Measurements from ENCODE around the gene TPK1. TPM values are rescaled to one million over a fixed set of nuclear protein-coding genes. Genes with fewer than 3 reads are reported as not detected.

The TPK1 gene
- polyA plus RNA-seq, 1 donor, result 5.4 TPM

- Histone ChIP-seq H3K36me3 (ENCODE audit: control insufficient read depth, insufficient read depth, low read length) (no peaks in the 10 kb centered on the region), H3K27me3 (ENCODE audit: control insufficient read depth, insufficient read depth, low read length) (no peaks in the 10 kb centered on the region), H3K4me3 (ENCODE audit: low read length) (no peak overlapping the region), H3K27ac (ENCODE audit: low read length) (no peak overlapping the region), H3K9me3 (ENCODE audit: control insufficient read depth, low read depth, low read length) (peaks cover 7% of the 10 kb centered on the region), H3K4me1 (ENCODE audit: control insufficient read depth, insufficient read depth, low read length) (peaks cover 4% of the 10 kb centered on the region)
- DNase-seq, result no peak
Observed at GRCh38 chr7:144826208-144826607, 9.6 kb downstream of the TPK1 start.

GRCh38 chr7:144824360-144824759 is 11.5 kb downstream of the TPK1 start:
- no peak for DNase-seq
- Histone ChIP-seq H3K27ac (ENCODE audit: low read length) (no peak overlapping the region), H3K9me3 (ENCODE audit: control insufficient read depth, low read depth, low read length) (no peaks in the 10 kb centered on the region), H3K27me3 (ENCODE audit: control insufficient read depth, insufficient read depth, low read length) (no peaks in the 10 kb centered on the region), H3K36me3 (ENCODE audit: control insufficient read depth, insufficient read depth, low read length) (no peaks in the 10 kb centered on the region), H3K4me3 (ENCODE audit: low read length) (no peak overlapping the region), H3K4me1 (ENCODE audit: control insufficient read depth, insufficient read depth, low read length) (peaks cover 4% of the 10 kb centered on the region)
- no CpG with 5 or more reads among the region's 3 CpGs for WGBS (ENCODE audit: insufficient coverage, low lambda C conversion rate)

GRCh38 chr7:144822223-144822622 is 13.6 kb downstream of the TPK1 start:
- no peak overlapping the region for H3K4me3 ChIP-seq (ENCODE audit: low read length)
- WGBS (ENCODE audit: insufficient coverage, low lambda C conversion rate), result no CpG with 5 or more reads among the region's 3 CpGs
- H3K4me1 ChIP-seq (ENCODE audit: control insufficient read depth, insufficient read depth, low read length), result peaks cover 4% of the 10 kb centered on the region
- H3K27ac ChIP-seq (ENCODE audit: low read length), result no peak overlapping the region
- no peaks in the 10 kb centered on the region for H3K36me3 ChIP-seq (ENCODE audit: control insufficient read depth, insufficient read depth, low read length)
- H3K9me3 ChIP-seq (ENCODE audit: control insufficient read depth, low read depth, low read length), result no peaks in the 10 kb centered on the region
- no peaks in the 10 kb centered on the region for H3K27me3 ChIP-seq (ENCODE audit: control insufficient read depth, insufficient read depth, low read length)
- DNase-seq, result peak in 1 of 2 donors; percentile 68

GRCh38 chr7:144821067-144821466 is 14.8 kb downstream of the TPK1 start:
- DNase-seq, result no peak
- H3K9me3 ChIP-seq (ENCODE audit: control insufficient read depth, low read depth, low read length), result no peaks in the 10 kb centered on the region

GRCh38 chr7:144820552-144820951 is 15.3 kb downstream of the TPK1 start:
- peaks cover 4% of the 10 kb centered on the region for H3K4me1 ChIP-seq (ENCODE audit: control insufficient read depth, insufficient read depth, low read length)
- no peaks in the 10 kb centered on the region for H3K27me3 ChIP-seq (ENCODE audit: control insufficient read depth, insufficient read depth, low read length)
- H3K27ac ChIP-seq (ENCODE audit: low read length), result no peak overlapping the region
- no peak overlapping the region for H3K4me3 ChIP-seq (ENCODE audit: low read length)
- H3K36me3 ChIP-seq (ENCODE audit: control insufficient read depth, insufficient read depth, low read length), result no peaks in the 10 kb centered on the region
- DNase-seq, result no peak
- no peaks in the 10 kb centered on the region for H3K9me3 ChIP-seq (ENCODE audit: control insufficient read depth, low read depth, low read length)

More at GRCh38 chr7:144821067-144821466, 14.8 kb downstream of the TPK1 start:
- Histone ChIP-seq H3K36me3 (ENCODE audit: control insufficient read depth, insufficient read depth, low read length) (no peaks in the 10 kb centered on the region), H3K27me3 (ENCODE audit: control insufficient read depth, insufficient read depth, low read length) (no peaks in the 10 kb centered on the region), H3K4me1 (ENCODE audit: control insufficient read depth, insufficient read depth, low read length) (peaks cover 4% of the 10 kb centered on the region), H3K27ac (ENCODE audit: low read length) (no peak overlapping the region), H3K4me3 (ENCODE audit: low read length) (no peak overlapping the region)
- 100% methylated on average over 2 of the region's 4 CpGs for WGBS (ENCODE audit: insufficient coverage, low lambda C conversion rate)

- WGBS (ENCODE audit: insufficient coverage, low lambda C conversion rate), result no CpG with 5 or more reads among the region's 1 CpG
- Histone ChIP-seq H3K27ac (ENCODE audit: low read length) (no peak overlapping the region), H3K4me1 (ENCODE audit: control insufficient read depth, insufficient read depth, low read length) (peaks cover 4% of the 10 kb centered on the region), H3K9me3 (ENCODE audit: control insufficient read depth, low read depth, low read length) (no peaks in the 10 kb centered on the region), H3K4me3 (ENCODE audit: low read length) (no peak overlapping the region), H3K36me3 (ENCODE audit: control insufficient read depth, insufficient read depth, low read length) (no peaks in the 10 kb centered on the region), H3K27me3 (ENCODE audit: control insufficient read depth, insufficient read depth, low read length) (no peaks in the 10 kb centered on the region)
- no peak for DNase-seq
Observed at GRCh38 chr7:144819566-144819965, 16.3 kb downstream of the TPK1 start.

- DNase-seq, result no peak
- Histone ChIP-seq H3K36me3 (ENCODE audit: control insufficient read depth, insufficient read depth, low read length) (no peaks in the 10 kb centered on the region), H3K4me1 (ENCODE audit: control insufficient read depth, insufficient read depth, low read length) (peaks cover 4% of the 10 kb centered on the region), H3K4me3 (ENCODE audit: low read length) (no peak overlapping the region), H3K27me3 (ENCODE audit: control insufficient read depth, insufficient read depth, low read length) (no peaks in the 10 kb centered on the region), H3K9me3 (ENCODE audit: control insufficient read depth, low read depth, low read length) (no peaks in the 10 kb centered on the region), H3K27ac (ENCODE audit: low read length) (no peak overlapping the region)
- WGBS (ENCODE audit: insufficient coverage, low lambda C conversion rate), result no CpG with 5 or more reads among the region's 4 CpGs
Observed at GRCh38 chr7:144818511-144818910, 17.3 kb downstream of the TPK1 start.

GRCh38 chr7:144817001-144817400 is 18.9 kb downstream of the TPK1 start:
- no peaks in the 10 kb centered on the region for H3K27me3 ChIP-seq (ENCODE audit: control insufficient read depth, insufficient read depth, low read length)
- H3K4me1 ChIP-seq (ENCODE audit: control insufficient read depth, insufficient read depth, low read length), result peaks cover under 1% of the 10 kb centered on the region
- WGBS (ENCODE audit: insufficient coverage, low lambda C conversion rate), result no CpG with 5 or more reads among the region's 3 CpGs
- H3K9me3 ChIP-seq (ENCODE audit: control insufficient read depth, low read depth, low read length), result no peaks in the 10 kb centered on the region
- H3K4me3 ChIP-seq (ENCODE audit: low read length), result no peak overlapping the region
- no peak for DNase-seq
- no peak overlapping the region for H3K27ac ChIP-seq (ENCODE audit: low read length)
- H3K36me3 ChIP-seq (ENCODE audit: control insufficient read depth, insufficient read depth, low read length), result no peaks in the 10 kb centered on the region

- Histone ChIP-seq H3K9me3 (ENCODE audit: control insufficient read depth, low read depth, low read length) (no peaks in the 10 kb centered on the region), H3K36me3 (ENCODE audit: control insufficient read depth, insufficient read depth, low read length) (no peaks in the 10 kb centered on the region), H3K4me3 (ENCODE audit: low read length) (no peak overlapping the region), H3K27me3 (ENCODE audit: control insufficient read depth, insufficient read depth, low read length) (no peaks in the 10 kb centered on the region), H3K27ac (ENCODE audit: low read length) (no peak overlapping the region), H3K4me1 (ENCODE audit: control insufficient read depth, insufficient read depth, low read length) (no peaks in the 10 kb centered on the region)
- no peak for DNase-seq
- 92% methylated on average over 1 of the region's 1 CpG for WGBS (ENCODE audit: insufficient coverage, low lambda C conversion rate)
Observed at GRCh38 chr7:144814299-144814698, 21.6 kb downstream of the TPK1 start.

- H3K4me1 ChIP-seq (ENCODE audit: control insufficient read depth, insufficient read depth, low read length), result no peaks in the 10 kb centered on the region
- 73% methylated on average over 2 of the region's 5 CpGs for WGBS (ENCODE audit: insufficient coverage, low lambda C conversion rate)
- H3K4me3 ChIP-seq (ENCODE audit: low read length), result no peak overlapping the region
- no peaks in the 10 kb centered on the region for H3K9me3 ChIP-seq (ENCODE audit: control insufficient read depth, low read depth, low read length)
- no peaks in the 10 kb centered on the region for H3K27me3 ChIP-seq (ENCODE audit: control insufficient read depth, insufficient read depth, low read length)
- H3K36me3 ChIP-seq (ENCODE audit: control insufficient read depth, insufficient read depth, low read length), result no peaks in the 10 kb centered on the region
- DNase-seq, result no peak
- no peak overlapping the region for H3K27ac ChIP-seq (ENCODE audit: low read length)
Observed at GRCh38 chr7:144812379-144813283, 23.2 kb downstream of the TPK1 start.

Measured in large intestine (tissue), 3 donors.